CD4-positive, alpha-beta T cell (primary cell): ENCODE data around the gene SPDYE17. TPM values are rescaled to one million over a fixed set of nuclear protein-coding genes. Genes with fewer than 3 reads are reported as not detected.
"Not testable (repeated sequence)": the region's sequence is repeated elsewhere in the genome, so short reads cannot be mapped to it uniquely, and the experiment has no call there.

ENCODE experiments used
- ATAC-seq: fragments of 200-7000 bp; cut with Tn5 transposase; one replicate; pipeline ENCODE4 v1.10.0; 2022; ENCODE audit warnings: mild to moderate bottlenecking; ENCODE audit not compliant: poor library complexity
- CTCF ChIA-PET: fragments of 350-600 bp; sonication (Branson Sonifier 250); formaldehyde crosslinking; loops from one replicate; lab custom pipeline; 2021; ENCODE audit warnings: antibody characterized with exemption, inconsistent platforms; lab: Charles Lee
- POLR2A ChIA-PET: fragments of 350-600 bp; sonication (Branson Sonifier 250); formaldehyde crosslinking; loops from one replicate; lab custom pipeline; 2021; ENCODE audit warnings: antibody characterized with exemption, inconsistent platforms; lab: Charles Lee
- DNase-seq, 14 experiments: peaks; one replicate each; pipeline ENCODE4 v3.0.0-alpha.2; 2013 to 2020; ENCODE audit warnings: mixed read lengths in 2 of 14
- H3K27ac ChIP-seq, 2 donors: one replicate each; pipeline versions ENCODE4 v1.5.1 to v1.7.0; 2013; ENCODE audit warnings: low read length in 2 of 2, low read depth in 1 of 2, mild to moderate bottlenecking in 1 of 2
- H3K27me3 ChIP-seq, 2 experiments: 1 replicate in 1 of 2; 2 replicates in 1 of 2; pipeline versions ENCODE4 v1.6.1 to v1.7.0; 2013; ENCODE audit warnings: low read length in 2 of 2, control low read depth in 1 of 2, mild to moderate bottlenecking in 1 of 2, moderate library complexity in 1 of 2; ENCODE audit not compliant: insufficient read depth in 2 of 2, control insufficient read depth in 1 of 2
- H3K36me3 ChIP-seq: one replicate; pipeline ENCODE4 v1.6.1; 2013; ENCODE audit warnings: low read length, control low read depth; ENCODE audit not compliant: insufficient read depth
- H3K4me1 ChIP-seq: one replicate; pipeline ENCODE4 v1.6.1; 2013; ENCODE audit warnings: low read length, control low read depth; ENCODE audit not compliant: insufficient read depth
- H3K4me3 ChIP-seq: one replicate; pipeline ENCODE4 v1.5.1; 2013; ENCODE audit warnings: mild to moderate bottlenecking, low read length, moderate library complexity
- H3K9me3 ChIP-seq, 2 experiments: 1 replicate in 1 of 2; 2 replicates in 1 of 2; pipeline versions ENCODE4 v1.6.1 to v1.7.0; 2013; ENCODE audit warnings: low read length in 2 of 2, mild to moderate bottlenecking in 2 of 2, control low read depth in 1 of 2, moderate library complexity in 1 of 2; ENCODE audit not compliant: control insufficient read depth in 1 of 2, insufficient read depth in 1 of 2
- H3K27ac Mint-ChIP-seq: one replicate; pipeline ENCODE4 v1.8.0; 2020; ENCODE audit warnings: mixed read lengths
- H3K27me3 Mint-ChIP-seq: one replicate; pipeline ENCODE4 v1.8.0; 2021; ENCODE audit warnings: mixed read lengths
- H3K36me3 Mint-ChIP-seq: one replicate; pipeline ENCODE4 v1.8.0; 2021; ENCODE audit warnings: low read depth, mixed read lengths
- H3K4me1 Mint-ChIP-seq: one replicate; pipeline ENCODE4 v1.8.0; 2021; ENCODE audit warnings: low read depth, mixed read lengths
- H3K4me3 Mint-ChIP-seq: one replicate; pipeline ENCODE4 v1.8.0; 2020; ENCODE audit warnings: mild to moderate bottlenecking, mixed read lengths
- H3K9me3 Mint-ChIP-seq: one replicate; pipeline ENCODE4 v1.8.0; 2020; ENCODE audit warnings: mixed read lengths
- intact Hi-C, 2 experiments: fragments of 100-400 bp; cut with DNase I in 1 of 2; cut with micrococcal nuclease in 1 of 2; formaldehyde crosslinking; loops; one replicate each; pipeline versions ENCODE4 v1.15.1 to v1.9.0; 2023 to 2025; cut with DNase I, micrococcal nuclease
- total RNA-seq, 174 experiments: library from RNA in 2 of 174; stranded (reverse) in 2 of 174; gene quantifications; one replicate each; pipeline ENCODE4 v1.2.3 and lab custom pipeline; 2021 to 2026
- TF ChIP-seq, protein P1 (sequence below): fragments of 200-600 bp; IDR thresholded peaks from one replicate; pipeline ENCODE4 v1.8.0; 2022; ENCODE audit warnings: antibody characterized with exemption, mild to moderate bottlenecking

Gene SPDYE17
- total RNA-seq, 2 experiments from 2014 or later = not detected

DNA sequence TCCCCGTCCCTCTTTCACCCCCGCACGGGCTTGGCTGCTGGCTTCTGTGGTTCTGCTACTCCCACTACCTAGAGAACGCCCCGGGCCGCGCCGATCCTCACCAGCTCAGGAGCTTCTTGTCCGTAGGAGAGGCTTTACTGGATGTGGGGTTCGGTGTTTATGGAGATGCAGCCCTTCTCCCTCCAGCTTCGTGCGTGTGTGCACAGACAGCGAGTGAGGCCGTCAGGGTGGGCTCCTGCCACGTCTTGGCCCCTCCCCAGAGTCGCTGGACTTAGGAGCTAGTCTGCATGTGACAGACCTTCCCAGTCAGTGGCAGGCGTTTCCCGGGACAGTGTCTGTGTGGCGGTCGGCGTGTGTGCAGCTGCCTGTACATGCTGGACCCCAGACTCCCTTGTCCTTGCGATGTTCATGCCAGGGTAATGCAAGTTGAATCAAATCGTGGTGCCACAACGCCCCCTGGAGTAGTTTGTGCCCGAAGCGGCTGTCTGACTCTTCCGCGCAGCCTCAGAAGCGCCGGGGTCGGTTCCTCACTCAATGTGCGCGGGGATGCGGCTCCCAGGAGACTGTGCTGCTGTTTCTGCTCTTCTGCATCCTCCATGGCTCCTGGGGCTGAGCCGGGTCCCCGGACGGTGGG is 32.6 kb downstream of the SPDYE17 start:
- CTCF ChIA-PET, H3K4me3 Mint-ChIP-seq, POLR2A ChIA-PET, H3K27ac ChIP-seq, H3K27me3 Mint-ChIP-seq, H3K4me1 Mint-ChIP-seq, H3K36me3 ChIP-seq, H3K4me3 ChIP-seq, H3K27ac Mint-ChIP-seq, H3K27me3 ChIP-seq, H3K36me3 Mint-ChIP-seq, H3K9me3 ChIP-seq, H3K9me3 Mint-ChIP-seq: not testable (repeated sequence)
- ATAC-seq (peak; percentile 59), DNase-seq (peak in 1 of 14 experiments; percentile 10)
- peaks cover 19% of the 10 kb centered on the region for H3K4me1 ChIP-seq
- intact Hi-C loops = loop anchor here in 1 of 2 experiments (10.0 kb wide), 1 partner anchor 495 kb away; no protein-coding TSS in a partner anchor

GRCh38 chr7:76998764-76999450 is 33.3 kb downstream of the SPDYE17 start:
- ATAC-seq = peak; percentile 30
- H3K4me1 Mint-ChIP-seq, H3K27ac ChIP-seq, H3K4me3 Mint-ChIP-seq, H3K36me3 Mint-ChIP-seq, H3K27me3 ChIP-seq, H3K36me3 ChIP-seq, H3K27ac Mint-ChIP-seq, H3K4me3 ChIP-seq, CTCF ChIA-PET, H3K27me3 Mint-ChIP-seq, H3K9me3 ChIP-seq, H3K9me3 Mint-ChIP-seq, POLR2A ChIA-PET: not testable (repeated sequence)
- intact Hi-C loops = loop anchor here in 1 of 2 experiments (10.0 kb wide), 1 partner anchor 494 kb away; no protein-coding TSS in a partner anchor
- H3K4me1 ChIP-seq = peaks cover 19% of the 10 kb centered on the region
- peak in 5 of 14 experiments; percentile 9 to 49 (median 18) for DNase-seq

DNA sequence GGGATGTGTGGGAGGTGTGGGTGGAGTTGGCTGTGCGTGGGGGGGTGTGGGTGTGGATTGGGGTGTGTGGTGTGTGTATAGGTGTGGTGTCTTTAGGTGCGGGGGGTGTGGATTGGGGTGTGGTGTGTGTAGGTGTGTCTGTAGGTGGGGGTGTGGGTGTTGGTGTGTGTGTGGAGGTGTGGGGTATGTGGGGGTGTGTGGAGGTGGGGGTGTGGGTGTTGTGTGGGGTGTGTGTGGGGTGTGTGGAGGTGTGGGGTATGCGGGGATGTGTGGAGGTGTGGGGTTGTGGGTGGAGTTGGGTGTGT is 33.9 kb downstream of the SPDYE17 start:
- ATAC-seq (no peak), DNase-seq (peak in 1 of 14 experiments; percentile 27)
- no peak overlapping the region for H3K27ac Mint-ChIP-seq
- Histone ChIP-seq H3K9me3 (no peaks in the 10 kb centered on the region), H3K27me3 (no peaks in the 10 kb centered on the region), H3K4me3 (no peak overlapping the region), H3K27ac (peak overlapping the region in 1 of 2 donors; percentile 26), H3K36me3 (peaks cover 3% of the 10 kb centered on the region), H3K4me1 (peaks cover 19% of the 10 kb centered on the region)
- no peak overlapping the region for H3K4me3 Mint-ChIP-seq
- ChIA-PET CTCF (no interaction called here), POLR2A (no interaction called here)
- peaks cover 10% of the 10 kb centered on the region for H3K36me3 Mint-ChIP-seq
- intact Hi-C loops = loop anchor here in 1 of 2 experiments (10.0 kb wide), 1 partner anchor 493 kb away; no protein-coding TSS in a partner anchor
- H3K27me3 Mint-ChIP-seq = no peaks in the 10 kb centered on the region
- H3K4me1 Mint-ChIP-seq = no peaks in the 10 kb centered on the region
- no peaks in the 10 kb centered on the region for H3K9me3 Mint-ChIP-seq
- TF ChIP-seq, protein P1, sequence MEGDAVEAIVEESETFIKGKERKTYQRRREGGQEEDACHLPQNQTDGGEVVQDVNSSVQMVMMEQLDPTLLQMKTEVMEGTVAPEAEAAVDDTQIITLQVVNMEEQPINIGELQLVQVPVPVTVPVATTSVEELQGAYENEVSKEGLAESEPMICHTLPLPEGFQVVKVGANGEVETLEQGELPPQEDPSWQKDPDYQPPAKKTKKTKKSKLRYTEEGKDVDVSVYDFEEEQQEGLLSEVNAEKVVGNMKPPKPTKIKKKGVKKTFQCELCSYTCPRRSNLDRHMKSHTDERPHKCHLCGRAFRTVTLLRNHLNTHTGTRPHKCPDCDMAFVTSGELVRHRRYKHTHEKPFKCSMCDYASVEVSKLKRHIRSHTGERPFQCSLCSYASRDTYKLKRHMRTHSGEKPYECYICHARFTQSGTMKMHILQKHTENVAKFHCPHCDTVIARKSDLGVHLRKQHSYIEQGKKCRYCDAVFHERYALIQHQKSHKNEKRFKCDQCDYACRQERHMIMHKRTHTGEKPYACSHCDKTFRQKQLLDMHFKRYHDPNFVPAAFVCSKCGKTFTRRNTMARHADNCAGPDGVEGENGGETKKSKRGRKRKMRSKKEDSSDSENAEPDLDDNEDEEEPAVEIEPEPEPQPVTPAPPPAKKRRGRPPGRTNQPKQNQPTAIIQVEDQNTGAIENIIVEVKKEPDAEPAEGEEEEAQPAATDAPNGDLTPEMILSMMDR = no peak
